GM21717 (cell line): ENCODE data around the gene ST6GALNAC3.
"Not testable (repeated sequence)": the region's sequence is repeated elsewhere in the genome, so short reads cannot be mapped to it uniquely, and the experiment has no call there.

ENCODE experiments used
- ATAC-seq: cut with Tn5 transposase; IDR thresholded peaks from one replicate; pipeline ENCODE4 v1.9.1; 2021; ENCODE audit warnings: mild to moderate bottlenecking, moderate library complexity; ENCODE audit not compliant: unreplicated experiment

Gene ST6GALNAC3

DNA sequence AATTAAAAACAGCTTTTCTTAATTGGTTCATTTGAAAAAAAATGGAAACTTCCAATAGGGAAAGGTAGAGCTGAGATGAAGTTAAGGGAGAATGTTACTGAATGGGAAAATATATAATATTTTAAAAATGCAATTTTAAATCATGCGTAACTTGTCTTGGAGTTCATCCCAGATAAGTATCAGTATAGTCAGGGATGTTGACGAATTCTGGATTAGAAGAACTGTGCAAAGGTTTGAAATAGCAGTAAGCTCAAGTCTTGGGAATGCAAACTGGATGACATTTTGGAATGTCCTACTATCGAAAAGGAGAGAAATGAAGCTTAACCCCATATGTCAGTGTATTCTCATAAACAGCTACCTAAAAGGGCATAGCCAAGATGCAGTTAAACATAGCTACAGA is 4.0 kb upstream of the ST6GALNAC3 start:
- no peak for ATAC-seq

DNA sequence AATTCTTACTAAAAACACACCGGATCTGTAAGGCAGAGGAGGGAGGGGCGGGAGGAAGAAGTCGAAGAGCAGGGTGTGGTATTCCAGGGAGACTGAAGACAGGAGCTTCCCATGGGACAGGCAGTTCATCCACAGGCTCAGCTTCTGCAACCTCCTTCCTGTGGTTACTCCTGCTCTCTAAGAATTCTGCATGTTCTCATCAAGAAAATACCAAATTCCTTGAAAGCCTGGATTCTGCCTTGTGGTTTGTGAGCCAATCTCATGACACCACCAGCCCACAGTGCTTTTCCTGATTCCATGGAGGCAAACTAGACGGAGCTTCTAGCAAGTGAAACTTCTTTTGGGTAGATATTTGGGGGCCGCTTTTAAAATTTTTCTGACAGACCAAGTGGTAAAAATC is 1.1 kb upstream of the ST6GALNAC3 start:
- no peak for ATAC-seq

DNA sequence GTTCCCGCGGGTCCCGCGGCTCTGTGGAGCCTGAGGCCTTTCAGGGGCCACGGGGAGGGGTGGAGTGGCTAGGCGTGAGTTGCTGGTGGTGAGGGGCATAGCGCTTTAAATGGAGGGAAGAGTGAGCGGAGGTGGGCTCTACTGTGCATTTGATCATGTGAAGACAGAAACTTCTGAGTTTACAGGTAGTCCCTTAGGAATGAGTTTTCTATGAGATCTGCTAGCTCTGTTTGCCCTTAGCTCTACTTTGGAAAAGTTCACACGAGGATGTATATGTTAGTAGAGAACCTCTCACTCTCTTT is 593 bp downstream of the ST6GALNAC3 start:
- ATAC-seq: no peak

DNA sequence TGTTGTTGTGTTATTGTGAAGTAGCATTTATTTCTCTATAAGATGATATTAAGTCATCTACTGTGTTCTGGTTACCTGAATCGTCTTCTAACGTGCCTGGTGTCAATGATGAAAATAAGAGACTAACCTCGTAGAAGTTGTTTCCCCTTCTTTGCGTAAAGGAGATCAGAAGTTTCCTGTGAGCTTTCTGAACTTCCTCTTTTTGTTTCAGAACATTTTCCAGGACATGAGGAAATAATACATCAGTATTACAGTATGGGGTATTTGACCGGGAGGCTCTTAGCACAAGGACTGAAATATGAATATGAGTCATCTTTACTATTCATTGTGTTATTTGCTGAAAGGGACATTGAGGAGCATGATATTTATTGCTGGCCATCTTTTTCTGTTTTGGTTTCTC is 1.3 kb downstream of the ST6GALNAC3 start:
- ATAC-seq: no peak

DNA sequence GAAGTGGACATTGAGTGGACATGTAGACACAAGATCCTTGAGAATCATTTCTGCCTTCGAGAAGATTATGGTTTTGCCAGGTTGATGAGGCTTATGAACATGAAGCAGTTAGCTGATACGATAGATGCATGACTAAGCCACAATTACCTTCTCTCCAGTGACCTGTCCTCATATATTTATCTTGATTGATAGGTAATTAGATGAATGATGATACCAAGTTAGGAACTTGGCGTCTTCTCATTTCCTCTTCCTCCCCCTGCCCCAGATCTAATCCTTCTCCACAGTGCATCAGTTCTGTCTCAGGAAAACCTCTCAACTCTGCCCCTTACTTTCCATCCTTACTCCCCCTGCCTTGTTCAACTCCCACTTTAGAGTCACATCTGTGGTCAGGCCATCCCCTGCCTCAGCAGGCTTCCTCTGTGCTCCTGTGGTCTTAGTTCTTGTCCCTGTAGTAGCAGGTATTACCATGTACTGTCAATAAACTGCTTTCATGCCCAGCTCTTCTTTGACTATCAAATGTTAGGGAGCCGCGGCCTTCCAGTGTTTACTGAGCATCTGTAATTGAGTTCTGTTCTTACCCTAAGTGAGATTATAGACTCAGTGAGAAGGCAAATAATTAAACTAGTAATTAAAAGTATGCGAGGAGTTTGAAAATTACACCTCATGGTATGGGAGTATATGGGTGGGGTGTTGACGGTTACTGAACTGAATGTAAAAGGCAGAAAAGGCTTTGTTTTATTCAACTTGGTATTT is 5.1 kb downstream of the ST6GALNAC3 start:
- ATAC-seq: no peak

DNA sequence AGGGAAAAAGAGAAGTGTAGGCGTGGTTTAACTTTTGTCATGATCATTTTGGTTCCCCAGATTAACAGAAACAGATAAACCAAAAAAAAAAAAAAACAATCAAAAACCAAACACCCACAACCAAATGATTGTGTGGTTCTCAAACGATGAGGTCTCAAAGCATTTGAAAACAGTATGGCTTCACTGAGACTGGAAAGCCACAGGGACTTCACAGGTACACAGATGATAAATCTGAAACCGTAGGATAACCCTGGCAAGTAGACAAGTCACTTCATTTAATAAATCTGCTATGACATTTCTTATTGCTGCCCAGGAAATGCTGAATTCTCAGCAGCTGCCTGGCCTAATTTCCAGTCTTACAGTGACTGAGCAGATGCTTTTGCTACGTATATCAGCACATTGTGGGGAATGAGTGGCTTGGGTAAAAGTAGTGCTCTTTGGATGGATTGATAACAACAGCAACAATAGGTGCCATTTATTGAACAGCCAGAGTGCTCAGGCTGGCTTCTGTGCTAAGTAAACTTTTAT is 6.1 kb downstream of the ST6GALNAC3 start:
- no peak for ATAC-seq

DNA sequence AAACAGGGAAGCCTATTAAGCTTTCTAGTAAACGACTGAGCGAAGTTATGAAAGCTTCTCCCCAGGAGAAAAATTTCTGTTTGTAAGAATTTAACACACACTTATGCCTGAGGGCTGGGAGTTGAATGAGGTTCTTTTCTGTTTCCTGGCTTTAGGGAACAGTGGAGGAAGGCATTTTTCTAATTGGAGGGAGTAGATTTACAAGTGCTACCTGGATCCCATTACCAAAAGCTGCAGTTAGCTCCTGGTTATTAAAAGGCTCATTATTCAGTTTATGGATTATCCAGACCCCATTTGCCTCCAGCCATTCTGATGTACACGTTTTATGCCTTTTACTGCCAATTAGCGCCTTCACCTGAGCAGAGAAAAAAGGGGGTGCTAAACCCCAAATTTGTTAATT is 7.5 kb downstream of the ST6GALNAC3 start:
- no peak for ATAC-seq

DNA sequence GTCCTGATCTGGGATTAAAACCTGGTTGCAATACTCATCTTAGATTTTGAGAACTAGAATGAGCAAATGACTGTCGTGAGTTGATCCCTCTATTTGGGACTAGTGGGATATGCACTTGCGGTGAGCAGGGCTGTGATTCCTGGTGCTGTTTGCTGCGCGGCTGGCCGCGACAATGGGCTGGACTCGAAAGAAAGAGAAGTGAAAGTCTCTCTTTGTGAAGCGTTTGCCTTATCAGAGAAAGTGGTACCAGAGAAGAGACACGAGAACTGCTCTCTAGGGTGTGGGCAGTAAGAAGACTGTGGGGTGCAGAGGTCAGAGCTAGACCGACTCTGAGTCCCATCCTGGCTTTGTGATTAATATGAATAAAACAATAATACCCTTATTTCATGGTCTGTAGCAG is 8.6 kb downstream of the ST6GALNAC3 start:
- no peak for ATAC-seq

DNA sequence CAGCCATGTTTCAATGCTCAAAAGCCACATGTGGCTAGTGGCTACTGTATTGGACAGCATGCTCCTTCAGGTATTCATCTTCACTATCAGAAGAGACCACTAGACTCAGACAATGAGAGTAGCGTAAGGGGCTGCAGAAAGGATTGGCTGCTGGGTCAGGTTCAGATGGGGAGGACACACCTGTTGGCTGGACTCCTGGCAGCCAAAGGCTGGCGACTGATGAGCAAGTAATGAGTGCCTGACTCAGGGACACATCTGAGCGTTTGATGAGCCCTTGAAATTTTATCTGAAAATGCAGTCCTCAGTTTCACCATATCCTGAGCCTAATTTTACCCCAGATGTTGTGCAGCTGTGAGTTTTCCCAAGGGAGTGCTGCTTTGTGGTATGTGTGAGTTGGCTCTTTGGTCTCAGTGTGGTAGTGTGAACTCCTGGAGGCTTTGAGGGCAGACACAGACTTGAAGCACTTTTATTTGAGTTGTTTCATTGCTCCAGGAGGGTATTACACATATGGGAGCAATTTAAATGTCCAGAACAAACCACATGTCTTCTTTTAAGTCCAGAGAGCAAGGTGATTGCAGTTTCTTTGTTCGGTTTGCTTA is 9.6 kb downstream of the ST6GALNAC3 start:
- no peak for ATAC-seq

DNA sequence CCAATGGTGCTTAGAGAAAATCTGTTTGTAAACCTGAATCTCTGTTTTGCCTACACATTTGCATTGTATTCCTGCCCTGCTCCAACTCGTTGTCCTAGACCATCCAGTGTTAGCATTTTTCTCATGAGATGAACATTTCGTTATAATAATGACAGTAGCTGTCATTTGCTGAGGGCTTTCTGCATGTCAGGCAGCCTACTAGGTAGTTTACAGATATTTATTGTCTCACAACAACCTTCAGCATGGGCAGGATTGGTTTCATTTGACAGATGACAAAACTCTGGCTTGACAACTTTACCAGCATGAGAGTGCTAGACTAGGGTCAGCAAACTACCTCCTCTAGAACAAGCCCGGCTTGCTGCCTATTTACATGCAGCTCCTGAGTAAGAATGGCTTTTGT is 10.1 kb downstream of the ST6GALNAC3 start:
- ATAC-seq: no peak

DNA sequence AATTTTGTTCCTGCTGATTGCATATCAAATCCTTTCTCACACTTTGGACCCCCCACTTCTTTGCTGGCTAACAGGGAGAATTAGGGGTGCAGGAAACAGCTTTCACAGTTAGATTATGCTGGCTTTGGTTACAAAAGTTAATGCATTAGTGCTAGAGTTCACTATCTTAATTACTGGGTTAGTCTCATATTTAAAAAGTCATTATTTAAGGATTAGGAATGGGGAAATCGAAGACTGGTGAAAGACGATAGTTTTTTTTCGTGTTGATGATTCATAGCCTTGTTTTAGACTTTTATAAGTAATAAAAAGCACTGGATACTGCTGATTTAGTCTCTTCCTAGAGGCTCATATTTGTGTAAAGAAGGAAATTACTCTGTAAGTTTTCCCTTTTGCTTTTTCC is 11.6 kb downstream of the ST6GALNAC3 start:
- no peak for ATAC-seq

DNA sequence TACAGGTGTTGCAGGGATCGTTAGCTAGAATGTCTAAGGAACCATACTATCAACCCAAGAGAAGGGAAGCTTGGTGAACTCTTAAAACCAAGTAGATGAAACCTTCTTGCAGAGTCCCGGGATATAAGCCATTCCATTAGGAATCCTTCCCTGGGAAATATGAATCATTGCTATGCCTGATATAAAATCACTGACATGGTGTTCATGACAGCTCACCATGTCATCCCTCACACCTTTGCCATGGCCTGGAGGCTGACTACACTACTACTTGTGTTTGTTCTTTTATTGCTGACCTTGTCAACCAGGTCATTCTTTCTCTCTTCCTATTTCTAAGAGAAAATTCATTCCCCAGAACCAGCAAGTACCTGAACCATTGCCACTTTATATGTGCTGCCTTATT is 12.1 kb downstream of the ST6GALNAC3 start:
- ATAC-seq: no peak

DNA sequence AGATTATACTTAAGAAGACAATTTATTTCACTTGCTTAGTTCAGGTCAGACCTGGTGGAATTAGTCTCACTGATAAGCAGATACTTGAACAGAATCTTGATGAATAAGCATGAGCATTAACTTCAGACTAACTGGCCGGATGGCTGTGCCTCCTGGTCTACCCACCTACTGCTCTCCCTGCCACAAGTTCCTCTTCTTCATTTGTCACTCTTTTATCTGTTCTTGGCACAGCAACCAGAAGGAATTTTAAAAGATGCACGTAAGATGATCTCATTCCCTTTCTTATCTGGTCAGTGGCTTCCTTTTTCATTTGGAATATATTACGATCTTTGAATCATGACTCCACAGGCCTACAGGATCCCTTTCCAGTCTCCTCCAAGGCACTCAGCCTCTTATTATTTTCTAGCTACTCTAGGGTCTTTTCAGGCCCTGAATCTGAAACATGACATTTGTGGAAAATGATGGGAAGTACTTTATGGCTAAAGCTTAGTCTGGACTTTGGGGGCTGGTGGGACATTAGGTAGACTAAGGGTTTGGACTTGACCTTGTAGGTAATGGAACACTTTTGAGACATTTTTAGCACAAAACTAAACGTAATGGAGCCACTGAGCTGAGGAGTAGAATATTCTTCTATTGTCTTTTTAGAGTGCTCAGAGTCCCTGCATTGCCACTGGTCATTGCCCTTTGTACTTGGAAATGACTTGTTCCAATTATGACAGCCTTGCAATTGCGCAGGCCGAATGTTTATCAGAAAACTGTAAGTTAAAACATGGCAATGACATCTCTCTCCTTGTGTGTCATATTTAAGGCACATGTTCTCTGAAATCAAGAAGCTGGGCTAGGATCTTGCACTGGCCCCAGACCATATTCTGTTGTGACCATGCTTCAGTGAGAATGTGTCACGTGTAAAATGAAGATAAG is 16.0 kb downstream of the ST6GALNAC3 start:
- no peak for ATAC-seq

DNA sequence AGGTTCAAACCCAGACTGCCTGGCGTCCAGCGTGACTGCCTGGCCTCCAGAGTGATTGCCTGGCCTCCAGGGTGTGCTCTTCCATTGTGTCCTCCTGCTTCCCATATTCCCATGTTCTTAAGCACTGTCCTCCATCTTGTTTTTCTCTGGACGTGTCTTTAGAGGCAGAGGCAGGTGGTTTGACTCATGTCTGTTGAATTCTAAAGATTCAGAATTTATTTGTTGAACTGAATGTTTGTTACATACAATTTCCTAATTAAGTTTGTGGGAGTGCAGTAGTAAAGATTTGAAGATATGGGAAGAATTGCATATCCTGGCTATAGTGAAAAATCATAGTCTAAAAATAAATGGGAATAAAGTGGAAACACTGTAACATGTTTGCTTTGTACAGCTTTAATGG is 18.3 kb downstream of the ST6GALNAC3 start:
- ATAC-seq: no peak

DNA sequence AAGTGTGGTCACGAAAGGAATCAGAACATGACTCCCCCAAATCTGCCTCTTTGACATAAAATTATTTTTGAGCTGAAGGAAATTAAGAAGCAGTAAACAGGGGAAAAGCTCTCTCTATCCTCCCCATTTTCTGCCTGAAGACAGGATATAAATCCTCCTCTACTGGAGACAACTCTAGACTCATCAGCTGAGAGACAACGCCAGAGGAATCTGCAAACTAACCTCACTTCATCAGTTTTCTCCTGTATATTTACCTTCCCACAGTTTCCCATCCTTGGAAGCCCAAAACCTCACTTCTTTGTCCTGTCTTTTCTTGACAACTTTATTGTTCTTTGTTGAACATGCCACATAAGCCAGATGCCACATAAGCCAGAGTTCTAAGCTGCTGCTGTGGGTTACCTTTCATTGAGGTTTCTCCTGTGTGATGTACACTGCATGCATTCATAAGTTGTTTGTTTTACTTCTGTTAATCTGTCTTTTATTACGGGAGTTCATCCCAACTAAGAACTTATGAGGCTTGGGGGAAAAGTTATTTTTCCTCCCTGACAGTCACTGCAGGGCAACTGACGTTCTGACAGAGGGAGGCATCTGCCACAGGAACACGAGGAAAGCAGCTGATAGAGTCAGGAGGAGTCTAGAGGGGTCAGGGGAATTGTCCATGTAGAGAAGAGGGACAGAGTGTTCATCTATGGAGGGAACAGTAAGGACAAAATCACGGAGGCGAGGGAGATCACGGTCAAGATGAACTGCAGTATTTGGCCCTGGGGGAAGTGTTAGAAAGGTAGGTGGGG is 19.2 kb downstream of the ST6GALNAC3 start:
- ATAC-seq: no peak

DNA sequence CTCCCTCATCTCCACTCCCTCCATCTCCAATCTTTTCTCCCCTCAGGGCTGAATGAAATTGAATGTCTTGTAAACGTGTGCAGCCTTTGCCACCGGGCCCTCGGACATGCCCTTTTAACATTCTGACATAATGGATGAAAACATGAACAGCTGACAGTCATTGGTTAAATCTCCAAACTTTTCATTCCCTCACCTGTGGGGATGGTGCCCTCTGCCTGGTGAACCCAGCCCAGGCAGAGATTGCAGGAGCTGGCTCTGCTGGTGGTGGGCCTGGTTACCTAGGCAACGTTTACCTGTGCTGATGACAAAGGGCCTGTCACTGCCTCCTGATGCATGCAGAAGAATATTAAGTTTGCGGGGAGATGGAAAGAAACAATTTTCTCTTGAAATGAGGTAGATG is 21.3 kb downstream of the ST6GALNAC3 start:
- no peak for ATAC-seq

DNA sequence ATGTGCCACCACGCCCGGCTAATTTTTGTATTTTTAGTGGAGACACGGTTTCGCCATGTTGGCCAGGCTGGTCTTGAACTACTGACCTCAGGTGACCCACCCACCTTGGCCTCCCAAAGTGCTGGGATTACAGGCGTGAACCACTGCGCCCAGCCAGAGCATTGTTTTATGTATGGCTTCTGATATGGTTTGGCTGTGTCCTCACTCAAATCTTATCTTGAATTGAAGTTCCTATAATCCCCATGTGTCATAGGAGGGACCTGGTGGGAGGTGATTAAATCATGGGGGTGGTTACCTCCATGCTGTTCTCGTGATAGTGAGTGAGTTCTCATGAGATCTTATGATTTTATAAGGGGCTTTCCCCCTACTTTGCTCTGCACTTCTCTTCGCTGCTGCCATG is 22.5 kb downstream of the ST6GALNAC3 start:
- ATAC-seq: not testable (repeated sequence)

DNA sequence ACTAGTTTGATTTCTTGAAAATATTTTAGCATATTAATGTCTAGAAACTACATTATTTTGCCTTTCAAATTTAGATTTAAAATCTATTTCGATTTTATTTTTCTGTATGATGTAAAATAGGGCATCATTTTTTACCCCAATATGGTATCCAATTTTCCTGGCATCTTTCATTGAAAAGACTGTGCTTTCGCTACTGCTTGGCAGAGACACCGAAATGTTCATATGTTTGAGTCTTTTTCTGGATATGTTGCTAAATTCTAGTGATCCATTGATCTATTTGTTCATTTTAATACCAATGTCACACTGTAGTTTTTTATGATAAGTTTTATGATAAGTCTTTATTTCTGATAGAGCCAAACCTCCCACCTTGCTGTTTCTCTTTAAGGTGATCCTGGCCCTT is 24.3 kb downstream of the ST6GALNAC3 start:
- ATAC-seq: no peak

DNA sequence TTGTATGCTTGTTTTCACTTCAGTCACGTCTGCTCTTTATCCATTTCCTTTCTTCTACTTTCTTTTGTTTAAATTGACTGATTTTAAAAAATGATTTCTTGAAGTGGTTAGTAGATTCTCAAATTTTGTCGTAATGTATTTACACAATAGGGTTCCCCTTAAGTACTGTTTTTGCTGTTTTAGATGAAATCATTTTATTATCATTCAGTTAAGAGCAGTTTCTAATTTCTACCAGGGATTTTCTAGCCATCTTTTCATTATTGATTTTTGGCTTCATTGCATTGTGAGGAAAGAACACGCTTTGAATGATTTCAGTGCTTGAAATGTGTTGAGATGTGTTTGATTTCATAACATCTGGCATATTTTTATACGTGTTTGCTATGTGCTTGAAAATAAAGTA is 27.0 kb downstream of the ST6GALNAC3 start:
- ATAC-seq: no peak

DNA sequence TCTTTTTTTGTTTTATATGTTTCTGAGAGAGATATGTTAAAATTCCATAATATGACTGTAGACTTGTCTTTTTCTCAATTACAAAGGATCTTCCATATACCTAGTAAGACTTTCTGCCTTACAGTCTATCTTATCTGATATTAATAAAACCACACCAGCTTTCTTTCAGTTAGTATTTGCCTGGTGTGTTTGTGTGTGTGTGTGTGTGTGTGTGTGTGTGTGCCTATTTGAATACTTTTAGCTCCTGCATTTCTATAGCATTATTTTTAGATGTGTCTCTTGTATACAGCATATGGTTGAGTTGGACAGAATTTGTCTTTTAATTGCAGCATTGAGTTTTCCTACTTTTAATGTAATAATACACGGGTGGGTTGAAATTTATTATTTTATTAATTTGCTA is 27.5 kb downstream of the ST6GALNAC3 start:
- ATAC-seq: no peak

DNA sequence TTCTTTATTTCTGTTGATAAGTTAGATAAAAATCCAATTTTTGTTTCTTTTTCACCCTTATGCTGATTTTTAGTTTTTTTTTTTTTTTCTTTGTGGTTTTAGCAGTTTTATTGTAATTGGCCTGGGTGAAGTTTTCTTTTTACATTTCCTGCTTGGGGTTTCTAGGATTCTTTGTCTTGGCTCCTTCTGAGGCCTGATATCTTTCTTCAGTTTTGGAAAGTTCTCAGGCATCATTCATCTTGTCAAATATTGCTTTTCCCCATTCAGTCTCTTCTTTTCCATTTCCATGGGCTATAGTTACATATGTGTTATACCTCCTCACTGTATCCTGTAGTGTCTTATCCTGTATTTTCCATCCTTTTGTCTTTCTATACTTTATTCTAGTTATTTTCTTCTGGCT is 28.5 kb downstream of the ST6GALNAC3 start:
- no peak for ATAC-seq
